Right renal cortex interstitium (tissue), 3 donors: ENCODE results near the gene UNC5B. TPM values are rescaled to one million over a fixed set of nuclear protein-coding genes. Genes with fewer than 3 reads are reported as not detected.

Experiments used
- DNase-seq, 3 donors: peaks; one replicate each; pipeline ENCODE4 v3.0.0-alpha.2; 2013; ENCODE audit warnings: low read depth in 3 of 3, low spot score in 2 of 3
- polyA plus RNA-seq, 3 donors: library from polyadenylated mRNA; unstranded; fragments of 120-200 nt; gene quantifications; one replicate each; pipeline ENCODE4 v1.2.1, GENCODE V29; 2013; ENCODE audit not compliant: insufficient read length in 3 of 3

UNC5B gene
- polyA plus RNA-seq, 3 donors: 48.3 to 65.0 (median 49.0) TPM

DNA sequence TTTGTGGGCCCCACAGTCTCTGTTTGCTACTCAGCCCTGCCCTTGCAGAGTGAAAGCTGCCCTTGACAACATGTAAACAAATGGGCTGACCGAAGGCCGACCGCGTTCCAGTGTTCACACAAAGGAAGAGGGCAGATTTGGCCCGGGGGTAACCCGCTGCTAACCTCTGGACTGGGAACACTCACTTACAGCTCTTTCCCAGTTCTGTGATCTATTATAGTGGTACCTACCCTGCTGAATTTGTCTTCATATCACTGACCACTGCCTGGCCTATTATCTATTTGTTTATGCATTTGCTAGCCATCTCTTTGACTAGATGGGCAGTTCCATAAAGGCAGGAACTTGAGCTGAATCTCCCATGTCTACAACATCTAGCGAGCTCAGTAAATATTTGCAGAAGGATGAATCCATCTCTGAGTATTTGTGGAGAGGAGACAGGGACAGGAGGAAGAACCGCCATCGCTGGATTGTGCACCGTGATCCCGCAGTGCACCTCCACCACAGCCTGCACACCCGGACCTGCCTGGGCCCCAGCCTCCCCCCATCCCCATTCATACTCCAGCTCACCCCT lies 121.9 kb downstream of the UNC5B start:
- no peak for DNase-seq

DNA sequence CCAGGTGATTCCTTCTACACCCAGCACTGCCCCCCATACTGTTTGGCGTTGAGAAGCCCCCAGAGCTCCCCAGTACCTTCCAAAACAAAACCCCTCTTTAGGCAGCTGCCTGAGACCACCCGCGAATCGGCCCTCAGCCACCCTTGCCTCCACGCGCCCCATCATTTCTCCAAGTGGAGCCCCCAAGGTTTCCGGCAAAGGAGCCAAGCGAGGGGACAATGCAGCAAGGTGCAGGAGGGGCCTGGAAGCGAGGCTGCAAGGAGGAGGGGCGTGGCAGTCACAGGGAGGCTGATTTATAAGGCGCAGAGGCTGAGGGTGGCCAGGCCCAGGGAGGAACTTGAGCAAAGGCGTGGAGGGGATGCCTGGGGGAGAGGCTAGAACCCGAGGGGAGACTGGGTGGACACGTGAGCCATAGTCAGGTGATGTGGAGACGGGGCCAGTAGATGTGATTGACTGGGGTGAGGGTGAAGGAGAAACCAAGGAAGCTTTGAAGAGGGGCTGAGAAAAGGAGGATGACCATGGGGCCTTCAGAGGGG lies 122.9 kb downstream of the UNC5B start:
- DNase-seq: no peak

DNA sequence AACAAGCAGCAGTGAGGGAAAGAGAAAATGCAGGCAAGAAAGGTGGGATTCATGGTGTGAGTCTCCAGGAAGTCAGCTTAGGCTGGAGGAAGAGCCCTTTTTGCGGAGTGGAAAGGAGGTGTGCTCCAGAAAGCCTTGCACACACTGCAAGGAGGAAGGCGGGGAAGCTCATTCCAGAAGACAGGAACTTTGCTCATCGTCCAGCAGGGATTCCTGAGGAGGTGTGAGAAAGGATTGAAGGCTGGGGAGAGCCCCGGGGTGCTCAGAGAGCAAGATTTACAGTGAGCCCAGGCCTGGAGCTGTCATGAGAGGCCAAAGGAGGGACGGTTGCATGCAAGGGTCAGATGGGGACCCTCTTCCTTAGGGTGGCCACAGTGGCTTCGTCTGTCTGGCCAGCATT lies 124.3 kb downstream of the UNC5B start:
- DNase-seq: no peak

DNA sequence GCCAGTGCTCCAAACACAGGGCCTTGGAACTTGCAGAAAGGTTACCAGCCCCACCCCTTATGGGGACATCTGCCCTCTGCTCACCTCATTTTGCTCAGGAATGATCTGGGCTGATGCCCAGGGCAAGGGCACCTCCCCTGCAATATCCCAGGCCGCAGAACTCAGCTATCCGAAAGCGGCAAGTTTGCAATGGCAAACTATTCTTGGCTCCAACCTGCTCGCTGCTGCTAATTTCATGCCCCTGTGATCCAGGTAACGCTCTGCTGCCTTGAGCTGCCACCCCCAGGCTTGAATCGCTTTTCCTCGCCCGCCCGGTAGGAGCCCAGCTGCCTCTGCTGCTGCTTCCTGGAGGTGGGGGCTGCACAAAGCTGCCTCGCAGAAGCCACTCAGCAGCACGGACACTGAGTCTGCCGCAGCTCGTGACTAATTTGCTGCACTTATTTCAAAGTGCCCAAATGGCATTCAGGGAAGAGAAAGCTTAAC lies 124.9 kb downstream of the UNC5B start:
- DNase-seq: no peak

DNA sequence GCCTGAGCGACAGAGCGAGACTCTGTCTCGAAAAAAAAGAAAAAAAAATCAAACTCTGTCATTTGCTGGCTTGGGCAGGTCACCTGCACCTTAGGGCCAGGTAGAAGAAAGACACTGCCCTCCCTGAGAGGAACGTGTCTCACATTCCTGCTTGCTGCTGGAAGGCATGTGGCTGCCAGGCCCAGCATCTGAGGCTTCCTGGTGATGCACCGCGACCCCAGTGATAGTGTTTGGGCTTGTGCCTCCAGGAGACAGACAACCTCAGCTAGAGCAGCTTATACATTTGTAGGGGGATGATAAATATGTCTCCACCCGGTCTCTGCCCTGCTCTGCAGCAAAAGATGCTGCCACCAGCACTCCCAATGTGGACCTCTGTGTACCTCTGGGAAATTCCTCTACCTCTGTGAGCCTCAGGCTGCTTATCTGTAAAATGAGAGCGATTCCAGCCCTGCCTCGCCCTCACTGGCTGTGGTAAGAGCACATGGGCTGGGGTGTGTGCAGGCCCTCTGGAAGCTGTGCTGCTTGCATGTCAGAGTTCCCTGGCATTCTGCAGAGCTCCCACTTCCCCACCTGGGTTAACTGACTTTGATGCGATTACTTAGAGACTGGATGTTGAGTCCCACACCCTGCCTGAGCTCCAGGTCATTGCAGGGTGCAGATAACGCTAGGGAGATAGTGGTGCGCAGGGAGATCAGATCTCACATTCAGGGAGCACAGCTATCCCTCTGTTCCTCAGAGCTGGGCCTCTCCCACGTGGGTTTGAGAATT lies 126.5 kb downstream of the UNC5B start:
- no peak for DNase-seq

DNA sequence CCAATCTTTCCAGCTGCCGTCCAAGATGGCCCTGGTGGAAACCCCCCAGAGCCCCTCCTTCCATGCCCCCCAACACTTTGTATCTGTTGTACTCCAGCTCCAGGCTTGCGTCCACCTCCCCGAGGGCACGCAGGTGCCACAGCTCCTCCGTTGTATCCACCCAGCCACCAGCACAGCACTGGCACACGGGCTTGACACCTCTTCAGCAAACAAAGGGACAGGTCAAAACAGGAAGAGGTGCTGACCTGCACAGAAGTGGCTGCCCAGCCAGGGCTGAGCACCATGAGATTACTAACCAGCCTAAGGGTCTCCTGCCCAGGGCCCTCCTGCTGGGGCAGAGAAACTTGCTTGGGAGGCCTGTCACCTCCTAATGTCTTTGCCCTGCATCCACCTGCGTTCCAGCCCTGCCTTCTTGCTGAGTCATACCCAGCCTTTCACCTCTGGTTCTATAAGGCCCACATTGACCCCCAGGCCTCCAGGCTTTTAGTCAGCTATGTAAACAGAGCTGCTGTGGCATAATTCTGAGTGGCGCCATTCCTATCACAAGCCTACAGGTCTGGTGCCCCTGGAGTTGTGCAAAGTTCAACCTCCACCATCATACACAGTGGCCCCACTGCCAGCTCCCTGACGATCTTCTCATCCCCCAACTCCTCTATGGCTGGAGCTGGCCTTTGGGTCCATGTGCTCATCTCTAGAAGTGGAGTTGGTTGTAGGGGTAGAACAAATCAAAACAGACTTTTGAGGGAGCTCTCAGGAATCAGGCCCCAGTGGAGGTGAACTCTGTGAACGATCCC lies 127.6 kb downstream of the UNC5B start:
- no peak for DNase-seq

DNA sequence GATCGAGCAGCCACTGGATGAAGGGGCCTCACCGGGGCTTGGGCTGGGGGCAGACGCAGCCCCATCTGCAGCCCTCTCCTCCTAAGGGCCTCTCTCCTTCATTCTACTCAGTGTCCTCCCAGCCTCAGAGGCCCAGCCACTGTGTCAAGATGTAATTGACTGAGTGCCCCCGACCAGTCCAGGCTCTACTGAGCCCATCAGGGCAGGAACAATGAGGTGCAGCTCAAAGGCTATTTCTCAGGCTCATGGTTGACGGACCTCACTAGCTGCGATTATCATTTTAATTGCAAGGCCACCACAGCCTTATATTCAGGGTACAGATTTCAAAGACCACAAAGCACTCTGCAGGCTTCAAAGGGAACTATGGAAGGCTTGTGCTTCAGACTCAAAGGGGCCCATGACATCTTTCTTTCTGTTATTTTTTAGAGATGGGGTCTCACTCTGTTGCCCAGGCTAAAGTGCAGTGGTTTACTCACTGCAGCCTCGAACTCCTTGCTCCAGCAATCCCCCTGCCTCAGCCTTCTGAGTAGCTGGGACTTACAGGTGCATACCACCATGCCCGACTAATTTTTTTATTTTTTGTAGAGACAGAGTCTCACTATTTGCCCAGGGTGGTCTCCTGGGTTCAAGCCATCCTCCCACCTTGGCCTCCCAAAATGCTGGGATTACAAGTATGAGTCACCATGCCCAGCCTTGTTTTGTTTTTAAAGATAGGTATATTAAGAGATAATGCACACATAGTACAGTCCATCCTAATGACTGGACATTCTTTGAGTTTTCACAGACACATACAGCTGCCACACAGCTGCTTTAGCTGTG lies 130.4 kb downstream of the UNC5B start:
- no peak for DNase-seq

DNA sequence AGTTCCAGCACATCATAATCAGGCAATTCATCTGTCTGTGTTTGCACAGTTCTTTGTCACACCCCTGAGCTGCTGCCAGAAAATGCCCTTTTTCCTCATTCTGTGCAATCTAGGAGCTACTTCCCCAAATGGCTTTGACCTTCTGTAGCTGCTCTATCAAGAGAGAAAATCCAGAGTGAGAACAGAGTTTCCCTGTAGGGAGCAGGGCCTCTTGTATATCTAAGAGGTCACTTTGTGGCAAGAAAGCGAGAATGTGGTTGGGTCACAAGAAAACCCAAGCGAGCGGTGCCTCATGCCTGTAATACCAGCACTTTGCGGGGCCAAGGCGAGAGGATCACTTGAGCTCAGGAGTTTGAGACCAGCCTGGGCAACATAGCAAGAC lies 131.0 kb downstream of the UNC5B start:
- no peak for DNase-seq

DNA sequence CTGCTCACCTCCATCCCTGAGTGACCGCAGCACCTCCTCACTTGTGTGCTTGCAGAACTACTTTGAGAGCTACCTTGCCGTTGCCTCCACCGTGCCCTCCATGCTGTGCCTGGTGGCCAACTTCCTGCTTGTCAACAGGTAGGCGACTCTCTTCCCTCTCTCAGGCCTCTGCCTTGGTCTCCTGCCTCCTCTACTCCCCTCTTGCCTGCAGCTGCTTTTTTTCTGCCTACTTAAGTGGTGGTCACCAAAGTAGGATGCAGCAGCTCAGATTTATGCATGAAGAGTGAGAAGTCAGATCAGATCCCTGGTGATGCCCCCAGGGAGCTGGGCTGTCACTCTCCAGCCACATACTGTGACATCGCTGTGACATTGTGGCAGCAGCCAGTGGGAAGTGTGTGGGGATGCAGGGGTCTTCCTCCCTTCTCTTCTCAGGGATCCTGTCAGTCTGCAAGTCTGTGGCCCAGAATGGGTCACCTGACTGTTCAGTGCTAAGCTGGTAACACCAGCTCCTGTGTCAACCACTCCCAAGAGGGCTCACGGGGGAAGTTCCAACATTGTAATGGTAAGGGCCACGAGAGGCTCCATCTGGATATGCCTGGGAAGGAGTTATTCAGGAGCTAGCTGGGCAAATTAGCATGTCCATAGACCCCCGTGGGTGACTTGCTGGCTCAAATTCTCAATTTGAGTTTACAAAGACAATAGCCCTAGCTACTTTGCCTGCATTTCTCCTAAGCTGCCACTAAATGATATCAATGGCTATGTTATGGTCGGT lies 132.0 kb downstream of the UNC5B start:
- no peak for DNase-seq

DNA sequence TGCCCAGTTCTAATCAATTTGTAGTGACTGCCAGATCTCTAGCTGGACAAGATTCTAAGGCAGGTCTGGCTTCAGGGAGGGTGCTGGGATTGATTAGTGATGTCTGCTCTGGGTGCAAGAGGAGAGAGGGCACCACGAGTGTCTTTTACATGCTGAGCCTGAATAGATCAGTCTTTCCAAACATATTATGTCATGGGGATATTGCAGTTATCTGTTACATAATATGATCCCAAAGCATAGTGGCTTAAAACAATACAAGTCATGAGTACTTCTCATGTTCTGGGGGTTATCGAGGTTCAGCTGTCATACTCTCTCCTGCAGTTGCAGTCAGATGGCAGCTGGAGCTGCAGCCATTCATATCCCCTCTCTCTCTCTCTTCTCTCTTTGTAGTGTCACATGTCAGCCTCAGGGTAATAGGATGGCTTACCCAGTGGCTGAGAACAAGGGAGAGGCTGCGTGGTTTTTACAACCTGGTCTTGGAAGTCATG lies 132.7 kb downstream of the UNC5B start:
- DNase-seq: no peak

DNA sequence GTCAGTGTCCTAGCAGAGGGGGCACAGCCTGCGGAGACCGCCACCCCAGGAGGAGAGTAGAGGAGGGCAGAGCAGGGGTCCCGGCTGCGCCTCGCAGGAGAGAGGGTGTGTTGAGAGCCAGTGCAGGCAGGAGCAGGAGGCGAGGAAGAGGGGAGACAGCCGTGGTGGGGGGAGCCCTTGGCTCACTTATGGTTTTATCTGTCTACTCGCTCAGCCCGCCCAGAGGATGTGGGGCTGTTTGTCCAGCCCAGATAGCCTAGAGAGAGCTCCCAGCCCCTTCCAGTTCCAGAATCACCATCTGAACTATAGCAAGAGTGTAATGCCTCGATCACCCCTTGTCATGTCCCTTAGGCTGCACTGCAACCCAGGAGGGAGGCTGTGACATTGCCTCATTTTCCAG lies 133.3 kb downstream of the UNC5B start:
- no peak for DNase-seq

DNA sequence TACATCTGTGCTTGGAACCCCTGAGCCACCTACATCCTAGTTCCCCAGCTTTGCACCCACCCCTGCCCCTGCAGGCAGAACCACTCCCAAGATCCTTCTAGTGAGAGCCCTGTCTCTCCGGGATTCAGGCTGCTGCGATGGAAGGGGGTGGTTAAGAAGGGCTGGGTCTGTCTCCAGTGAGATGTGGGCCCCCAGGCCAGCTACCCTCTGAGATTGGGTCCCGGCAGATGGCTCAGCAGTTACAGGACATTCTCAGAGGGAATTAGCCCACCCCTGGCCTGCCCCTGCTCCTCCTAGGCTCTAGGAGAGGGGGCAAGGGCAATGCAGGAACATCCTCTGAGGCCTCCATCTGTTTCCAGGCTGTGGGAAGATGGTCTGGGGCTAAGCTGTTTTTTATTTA lies 134.4 kb downstream of the UNC5B start:
- no peak for DNase-seq

DNA sequence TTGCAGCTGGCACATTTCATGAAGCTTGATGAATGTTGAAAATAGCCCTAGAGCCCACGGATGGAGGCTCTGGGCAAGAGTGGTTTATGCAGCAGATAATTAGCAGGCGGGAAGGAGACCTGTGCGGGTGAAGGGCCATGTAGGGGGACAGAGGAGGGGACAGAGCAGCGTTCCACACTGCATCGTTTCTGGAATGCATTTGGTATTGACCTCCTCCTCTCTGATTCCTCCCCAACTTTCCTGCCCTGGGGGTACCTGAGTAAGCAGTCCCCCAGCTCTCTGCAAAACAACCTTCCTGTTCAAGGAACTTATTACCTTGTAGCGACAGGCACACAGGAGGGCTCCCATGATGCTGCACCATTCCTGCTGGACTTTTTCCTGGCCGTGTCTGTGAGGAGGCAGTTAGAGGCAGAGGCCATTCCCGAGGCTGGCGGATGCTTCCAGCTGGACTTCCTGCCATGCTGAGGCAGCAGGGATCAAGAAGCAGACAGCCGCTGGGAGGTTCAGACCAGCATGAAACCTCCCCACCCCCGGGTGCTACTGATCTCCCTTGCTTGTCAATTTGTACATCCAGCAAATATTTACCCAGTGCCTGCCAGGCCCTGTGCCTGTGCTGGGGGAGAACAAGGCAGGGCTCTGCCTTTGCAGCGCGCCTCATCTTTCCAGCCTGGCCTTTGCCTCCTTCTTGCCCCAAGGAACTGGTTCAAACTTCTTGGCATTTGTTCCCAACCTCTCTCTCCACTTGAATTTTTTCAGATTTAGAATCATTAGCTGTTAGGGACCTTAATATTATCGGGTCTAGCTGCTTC lies 135.4 kb downstream of the UNC5B start:
- no peak for DNase-seq

DNA sequence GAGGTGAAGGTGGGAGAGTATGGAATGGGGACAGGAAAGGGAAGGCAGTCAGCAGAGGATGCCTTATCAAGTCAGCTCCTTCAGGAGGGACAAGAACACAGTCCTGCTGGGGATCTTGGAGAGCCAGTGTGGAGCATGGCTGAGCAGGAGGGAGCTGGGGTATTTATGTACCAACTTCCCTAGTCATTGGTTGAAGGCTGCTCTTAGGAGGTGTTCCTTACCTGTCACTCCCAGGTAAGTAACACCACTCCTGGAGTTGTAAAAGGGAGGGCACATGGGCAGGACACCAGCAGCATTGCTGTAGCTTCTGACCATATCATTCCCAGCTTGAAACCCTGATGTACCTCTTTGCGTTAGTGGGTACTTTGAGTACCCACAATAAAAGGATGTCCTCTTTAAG lies 136.5 kb downstream of the UNC5B start:
- DNase-seq: no peak

DNA sequence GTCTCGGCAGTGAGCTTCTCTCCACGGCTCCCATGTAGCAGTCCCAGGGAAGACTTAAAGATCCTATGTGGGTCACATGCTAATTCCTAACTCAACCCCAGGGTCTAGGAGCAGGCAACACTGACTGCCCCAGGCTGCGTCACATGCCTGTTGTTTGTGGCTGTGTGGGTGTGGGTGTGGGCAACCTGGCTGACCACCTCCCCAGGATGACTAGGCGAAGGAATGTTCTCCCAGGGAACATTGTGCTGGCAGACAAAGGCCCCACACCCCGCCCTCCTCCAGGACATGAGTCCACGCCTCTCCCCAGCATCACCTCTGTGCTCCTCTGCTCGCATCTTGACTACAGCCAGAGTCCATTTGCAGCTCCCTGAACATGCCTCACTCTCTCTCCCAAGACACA lies 137.0 kb downstream of the UNC5B start:
- DNase-seq: no peak

DNA sequence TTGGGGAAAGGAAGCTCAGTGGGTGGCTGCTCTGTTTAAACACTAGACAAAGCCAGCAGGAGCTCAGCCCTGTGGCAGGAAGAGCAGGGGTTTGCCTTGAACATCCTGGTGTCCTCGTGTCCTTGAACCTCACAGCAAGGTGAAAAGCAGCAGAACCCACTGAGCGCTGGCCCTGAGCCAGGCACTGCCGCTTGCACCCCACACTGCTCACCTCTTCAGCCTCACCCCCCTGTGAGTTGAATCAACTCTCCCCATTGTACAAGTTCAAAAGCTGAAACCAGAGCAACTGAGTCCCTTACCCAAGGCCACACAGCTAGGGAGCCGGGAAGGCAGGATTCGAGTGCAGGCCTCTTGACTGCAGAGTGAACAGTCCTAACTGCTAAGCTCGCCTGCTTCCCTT lies 138.7 kb downstream of the UNC5B start:
- DNase-seq: no peak

DNA sequence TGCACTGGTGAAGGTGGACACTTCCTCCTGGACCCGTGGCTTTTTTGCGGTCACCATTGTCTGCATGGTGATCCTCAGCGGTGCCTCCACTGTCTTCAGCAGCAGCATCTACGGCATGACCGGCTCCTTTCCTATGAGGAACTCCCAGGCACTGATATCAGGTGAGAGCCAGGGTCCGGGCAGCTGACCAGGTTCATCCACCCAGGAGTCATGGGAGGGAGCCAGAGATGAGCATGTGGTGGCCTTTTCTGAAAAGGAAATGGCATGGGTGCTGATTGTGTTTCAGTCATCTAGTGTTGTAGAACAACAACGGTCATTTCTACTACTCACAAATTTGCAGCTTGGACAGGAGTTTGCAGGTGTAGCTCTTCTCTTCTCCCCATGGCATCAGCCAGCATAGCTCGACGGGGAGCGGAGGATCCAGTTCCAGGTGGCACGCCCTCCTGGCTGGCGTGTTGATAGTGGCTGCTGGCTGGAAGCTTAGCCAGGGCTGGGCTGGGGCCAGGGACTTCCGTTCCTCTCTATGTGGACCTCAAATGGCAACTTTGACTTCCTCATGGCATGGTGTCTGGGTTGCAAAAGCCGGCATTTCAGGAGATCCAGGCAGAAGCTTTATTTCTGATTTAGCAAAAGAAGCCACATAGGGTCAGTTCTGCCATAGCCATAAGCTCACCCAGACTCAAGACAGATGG lies 139.4 kb downstream of the UNC5B start:
- no peak for DNase-seq
